Measurements from ENCODE around the gene EXOC3L4. TPM values are rescaled to one million over a fixed set of nuclear protein-coding genes. Genes with fewer than 3 reads are reported as not detected.
A peak's percentile ranks its signal among the peaks of the same experiment; 100 is the strongest.

The EXOC3L4 gene
- total and polyA plus RNA-seq, 9 of the 15 experiments (the other 6 are each of a cell fraction or from before 2014, with no cell fraction given), result 0.10 to 6.7 (median 0.98) TPM; not detected in 1

DNA sequence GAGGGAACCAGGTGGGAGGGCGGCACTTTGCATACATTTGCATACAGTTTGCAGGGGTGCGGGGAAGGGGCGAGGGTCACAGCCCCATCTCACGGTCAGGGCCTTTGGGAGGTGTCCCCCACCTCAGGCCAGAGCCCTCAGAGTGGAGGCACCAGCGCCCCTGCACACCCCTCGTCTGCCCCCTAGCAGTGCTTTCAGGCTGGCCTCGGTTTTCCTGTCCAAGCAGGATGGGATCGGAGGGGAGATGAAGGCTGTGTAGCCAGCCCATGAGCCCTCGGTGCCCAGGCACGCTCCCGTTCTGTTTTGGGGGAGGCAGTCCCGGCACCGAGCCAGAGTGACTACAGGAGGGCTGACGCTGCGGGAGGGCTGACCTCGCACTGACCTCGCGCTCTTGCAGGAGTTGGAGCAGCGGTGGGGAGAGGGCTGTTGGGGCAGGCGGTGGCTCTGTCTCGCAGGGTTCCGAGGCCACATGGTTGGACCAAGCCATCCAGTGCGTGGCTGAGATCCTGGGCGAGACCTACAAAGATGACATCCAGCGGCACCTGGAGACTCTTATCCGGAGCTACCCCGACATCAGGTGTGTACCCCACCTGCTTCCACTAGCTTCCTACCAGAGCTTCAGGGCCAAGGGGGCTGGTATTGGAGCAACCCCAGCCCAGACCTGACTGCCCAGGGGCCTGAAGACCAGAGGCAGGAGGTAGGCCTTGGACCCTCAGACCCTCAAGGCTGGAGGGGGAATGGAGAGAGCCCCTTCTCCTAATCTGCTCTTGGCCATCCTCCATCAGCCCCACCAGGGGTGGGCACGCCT, 13.6 kb downstream of the EXOC3L4 start (continued):
- TF ChIP-seq, protein P1, sequence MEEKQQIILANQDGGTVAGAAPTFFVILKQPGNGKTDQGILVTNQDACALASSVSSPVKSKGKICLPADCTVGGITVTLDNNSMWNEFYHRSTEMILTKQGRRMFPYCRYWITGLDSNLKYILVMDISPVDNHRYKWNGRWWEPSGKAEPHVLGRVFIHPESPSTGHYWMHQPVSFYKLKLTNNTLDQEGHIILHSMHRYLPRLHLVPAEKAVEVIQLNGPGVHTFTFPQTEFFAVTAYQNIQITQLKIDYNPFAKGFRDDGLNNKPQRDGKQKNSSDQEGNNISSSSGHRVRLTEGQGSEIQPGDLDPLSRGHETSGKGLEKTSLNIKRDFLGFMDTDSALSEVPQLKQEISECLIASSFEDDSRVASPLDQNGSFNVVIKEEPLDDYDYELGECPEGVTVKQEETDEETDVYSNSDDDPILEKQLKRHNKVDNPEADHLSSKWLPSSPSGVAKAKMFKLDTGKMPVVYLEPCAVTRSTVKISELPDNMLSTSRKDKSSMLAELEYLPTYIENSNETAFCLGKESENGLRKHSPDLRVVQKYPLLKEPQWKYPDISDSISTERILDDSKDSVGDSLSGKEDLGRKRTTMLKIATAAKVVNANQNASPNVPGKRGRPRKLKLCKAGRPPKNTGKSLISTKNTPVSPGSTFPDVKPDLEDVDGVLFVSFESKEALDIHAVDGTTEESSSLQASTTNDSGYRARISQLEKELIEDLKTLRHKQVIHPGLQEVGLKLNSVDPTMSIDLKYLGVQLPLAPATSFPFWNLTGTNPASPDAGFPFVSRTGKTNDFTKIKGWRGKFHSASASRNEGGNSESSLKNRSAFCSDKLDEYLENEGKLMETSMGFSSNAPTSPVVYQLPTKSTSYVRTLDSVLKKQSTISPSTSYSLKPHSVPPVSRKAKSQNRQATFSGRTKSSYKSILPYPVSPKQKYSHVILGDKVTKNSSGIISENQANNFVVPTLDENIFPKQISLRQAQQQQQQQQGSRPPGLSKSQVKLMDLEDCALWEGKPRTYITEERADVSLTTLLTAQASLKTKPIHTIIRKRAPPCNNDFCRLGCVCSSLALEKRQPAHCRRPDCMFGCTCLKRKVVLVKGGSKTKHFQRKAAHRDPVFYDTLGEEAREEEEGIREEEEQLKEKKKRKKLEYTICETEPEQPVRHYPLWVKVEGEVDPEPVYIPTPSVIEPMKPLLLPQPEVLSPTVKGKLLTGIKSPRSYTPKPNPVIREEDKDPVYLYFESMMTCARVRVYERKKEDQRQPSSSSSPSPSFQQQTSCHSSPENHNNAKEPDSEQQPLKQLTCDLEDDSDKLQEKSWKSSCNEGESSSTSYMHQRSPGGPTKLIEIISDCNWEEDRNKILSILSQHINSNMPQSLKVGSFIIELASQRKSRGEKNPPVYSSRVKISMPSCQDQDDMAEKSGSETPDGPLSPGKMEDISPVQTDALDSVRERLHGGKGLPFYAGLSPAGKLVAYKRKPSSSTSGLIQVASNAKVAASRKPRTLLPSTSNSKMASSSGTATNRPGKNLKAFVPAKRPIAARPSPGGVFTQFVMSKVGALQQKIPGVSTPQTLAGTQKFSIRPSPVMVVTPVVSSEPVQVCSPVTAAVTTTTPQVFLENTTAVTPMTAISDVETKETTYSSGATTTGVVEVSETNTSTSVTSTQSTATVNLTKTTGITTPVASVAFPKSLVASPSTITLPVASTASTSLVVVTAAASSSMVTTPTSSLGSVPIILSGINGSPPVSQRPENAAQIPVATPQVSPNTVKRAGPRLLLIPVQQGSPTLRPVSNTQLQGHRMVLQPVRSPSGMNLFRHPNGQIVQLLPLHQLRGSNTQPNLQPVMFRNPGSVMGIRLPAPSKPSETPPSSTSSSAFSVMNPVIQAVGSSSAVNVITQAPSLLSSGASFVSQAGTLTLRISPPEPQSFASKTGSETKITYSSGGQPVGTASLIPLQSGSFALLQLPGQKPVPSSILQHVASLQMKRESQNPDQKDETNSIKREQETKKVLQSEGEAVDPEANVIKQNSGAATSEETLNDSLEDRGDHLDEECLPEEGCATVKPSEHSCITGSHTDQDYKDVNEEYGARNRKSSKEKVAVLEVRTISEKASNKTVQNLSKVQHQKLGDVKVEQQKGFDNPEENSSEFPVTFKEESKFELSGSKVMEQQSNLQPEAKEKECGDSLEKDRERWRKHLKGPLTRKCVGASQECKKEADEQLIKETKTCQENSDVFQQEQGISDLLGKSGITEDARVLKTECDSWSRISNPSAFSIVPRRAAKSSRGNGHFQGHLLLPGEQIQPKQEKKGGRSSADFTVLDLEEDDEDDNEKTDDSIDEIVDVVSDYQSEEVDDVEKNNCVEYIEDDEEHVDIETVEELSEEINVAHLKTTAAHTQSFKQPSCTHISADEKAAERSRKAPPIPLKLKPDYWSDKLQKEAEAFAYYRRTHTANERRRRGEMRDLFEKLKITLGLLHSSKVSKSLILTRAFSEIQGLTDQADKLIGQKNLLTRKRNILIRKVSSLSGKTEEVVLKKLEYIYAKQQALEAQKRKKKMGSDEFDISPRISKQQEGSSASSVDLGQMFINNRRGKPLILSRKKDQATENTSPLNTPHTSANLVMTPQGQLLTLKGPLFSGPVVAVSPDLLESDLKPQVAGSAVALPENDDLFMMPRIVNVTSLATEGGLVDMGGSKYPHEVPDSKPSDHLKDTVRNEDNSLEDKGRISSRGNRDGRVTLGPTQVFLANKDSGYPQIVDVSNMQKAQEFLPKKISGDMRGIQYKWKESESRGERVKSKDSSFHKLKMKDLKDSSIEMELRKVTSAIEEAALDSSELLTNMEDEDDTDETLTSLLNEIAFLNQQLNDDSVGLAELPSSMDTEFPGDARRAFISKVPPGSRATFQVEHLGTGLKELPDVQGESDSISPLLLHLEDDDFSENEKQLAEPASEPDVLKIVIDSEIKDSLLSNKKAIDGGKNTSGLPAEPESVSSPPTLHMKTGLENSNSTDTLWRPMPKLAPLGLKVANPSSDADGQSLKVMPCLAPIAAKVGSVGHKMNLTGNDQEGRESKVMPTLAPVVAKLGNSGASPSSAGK (IDR thresholded peaks at IDR 0.05), result peak; percentile 85
- TF ChIP-seq, protein P2, sequence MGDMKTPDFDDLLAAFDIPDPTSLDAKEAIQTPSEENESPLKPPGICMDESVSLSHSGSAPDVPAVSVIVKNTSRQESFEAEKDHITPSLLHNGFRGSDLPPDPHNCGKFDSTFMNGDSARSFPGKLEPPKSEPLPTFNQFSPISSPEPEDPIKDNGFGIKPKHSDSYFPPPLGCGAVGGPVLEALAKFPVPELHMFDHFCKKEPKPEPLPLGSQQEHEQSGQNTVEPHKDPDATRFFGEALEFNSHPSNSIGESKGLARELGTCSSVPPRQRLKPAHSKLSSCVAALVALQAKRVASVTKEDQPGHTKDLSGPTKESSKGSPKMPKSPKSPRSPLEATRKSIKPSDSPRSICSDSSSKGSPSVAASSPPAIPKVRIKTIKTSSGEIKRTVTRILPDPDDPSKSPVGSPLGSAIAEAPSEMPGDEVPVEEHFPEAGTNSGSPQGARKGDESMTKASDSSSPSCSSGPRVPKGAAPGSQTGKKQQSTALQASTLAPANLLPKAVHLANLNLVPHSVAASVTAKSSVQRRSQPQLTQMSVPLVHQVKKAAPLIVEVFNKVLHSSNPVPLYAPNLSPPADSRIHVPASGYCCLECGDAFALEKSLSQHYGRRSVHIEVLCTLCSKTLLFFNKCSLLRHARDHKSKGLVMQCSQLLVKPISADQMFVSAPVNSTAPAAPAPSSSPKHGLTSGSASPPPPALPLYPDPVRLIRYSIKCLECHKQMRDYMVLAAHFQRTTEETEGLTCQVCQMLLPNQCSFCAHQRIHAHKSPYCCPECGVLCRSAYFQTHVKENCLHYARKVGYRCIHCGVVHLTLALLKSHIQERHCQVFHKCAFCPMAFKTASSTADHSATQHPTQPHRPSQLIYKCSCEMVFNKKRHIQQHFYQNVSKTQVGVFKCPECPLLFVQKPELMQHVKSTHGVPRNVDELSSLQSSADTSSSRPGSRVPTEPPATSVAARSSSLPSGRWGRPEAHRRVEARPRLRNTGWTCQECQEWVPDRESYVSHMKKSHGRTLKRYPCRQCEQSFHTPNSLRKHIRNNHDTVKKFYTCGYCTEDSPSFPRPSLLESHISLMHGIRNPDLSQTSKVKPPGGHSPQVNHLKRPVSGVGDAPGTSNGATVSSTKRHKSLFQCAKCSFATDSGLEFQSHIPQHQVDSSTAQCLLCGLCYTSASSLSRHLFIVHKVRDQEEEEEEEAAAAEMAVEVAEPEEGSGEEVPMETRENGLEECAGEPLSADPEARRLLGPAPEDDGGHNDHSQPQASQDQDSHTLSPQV (IDR thresholded peaks at IDR 0.05), result peak; percentile 71
- TF ChIP-seq ZNF121 (CRISPR knock-in tag; conservative IDR thresholded peaks at IDR 0.05), result no peak
